ENCODE data around the gene DAPK3.
A peak's percentile ranks its signal among the peaks of the same experiment; 100 is the strongest.
"Not testable (repeated sequence)": the region's sequence is repeated elsewhere in the genome, so short reads cannot be mapped to it uniquely, and the experiment has no call there.

DAPK3 gene

DNA sequence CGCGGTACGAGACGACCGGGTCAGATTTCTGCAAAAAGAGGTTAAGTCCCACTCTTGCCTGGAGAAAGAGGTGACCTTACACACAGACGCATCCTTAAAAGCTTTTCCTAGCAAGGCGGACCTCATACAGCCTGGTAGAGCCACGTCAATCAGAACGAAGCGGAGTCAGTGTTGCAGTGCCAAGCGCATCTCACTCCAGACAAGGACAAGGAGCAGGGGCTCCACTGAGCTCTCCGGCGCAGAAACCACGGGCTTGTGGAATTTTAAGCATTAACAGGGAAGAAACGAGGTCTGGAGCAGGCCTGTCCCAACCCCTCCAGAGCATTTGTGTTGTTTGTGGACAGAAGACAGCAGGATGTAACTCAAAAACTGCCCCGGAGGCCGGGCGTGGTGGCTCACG lies 7.2 kb upstream of the DAPK3 start:
- no peak for DNase-seq (ENCODE audit: low read depth)

DNA sequence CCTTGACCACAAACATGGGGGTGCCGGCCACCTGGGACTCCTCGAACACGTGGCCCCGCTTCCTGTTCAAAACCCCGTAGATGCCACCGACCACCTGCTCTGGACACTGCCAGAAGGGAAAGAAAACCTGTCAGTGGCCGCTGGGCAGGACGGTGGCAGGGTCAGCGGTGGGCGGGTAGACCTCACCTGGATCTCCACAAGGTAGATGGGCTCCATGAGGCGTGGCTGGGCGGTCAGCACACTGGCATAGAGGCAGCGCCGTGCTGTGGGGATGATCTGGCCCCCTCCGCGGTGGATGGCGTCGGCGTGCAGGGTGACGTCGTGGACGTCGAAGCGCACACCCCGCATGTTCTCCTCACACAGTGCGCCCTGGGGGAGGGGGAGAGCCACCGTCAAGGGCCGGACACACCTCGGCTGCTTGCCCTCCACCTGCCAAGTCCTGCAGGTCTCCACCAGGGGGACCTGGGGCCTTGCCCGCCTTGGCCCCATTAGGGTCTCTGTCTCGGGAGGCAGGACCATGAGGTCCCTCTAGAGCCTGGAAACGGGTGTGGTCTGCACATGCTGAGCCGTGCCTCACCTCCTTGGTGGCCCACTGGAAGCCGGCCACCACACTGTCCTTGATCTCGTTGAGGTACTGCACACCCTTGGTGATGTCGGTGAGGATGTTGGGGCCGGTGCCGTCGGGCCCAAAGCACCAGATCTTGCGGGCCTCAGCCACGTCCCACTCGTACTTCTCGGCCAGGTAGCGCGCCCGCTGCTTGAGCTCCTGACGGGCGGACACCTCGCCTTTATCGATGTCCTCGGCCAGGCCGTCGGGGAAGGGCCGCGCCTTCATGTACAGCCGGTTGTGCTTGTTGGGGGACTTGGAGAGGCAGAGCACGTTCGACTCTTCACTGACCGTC lies 6.6 kb upstream of the DAPK3 start:
- DNase-seq (ENCODE audit: low read depth), result no peak

GRCh38 chr19:3976495-3977241 lies 5.8 kb upstream of the DAPK3 start:
- no peak for DNase-seq (ENCODE audit: low read depth)

- DNase-seq (ENCODE audit: low read depth), result no peak
Observed at GRCh38 chr19:3975637-3976087, 4.8 kb upstream of the DAPK3 start.

DNA sequence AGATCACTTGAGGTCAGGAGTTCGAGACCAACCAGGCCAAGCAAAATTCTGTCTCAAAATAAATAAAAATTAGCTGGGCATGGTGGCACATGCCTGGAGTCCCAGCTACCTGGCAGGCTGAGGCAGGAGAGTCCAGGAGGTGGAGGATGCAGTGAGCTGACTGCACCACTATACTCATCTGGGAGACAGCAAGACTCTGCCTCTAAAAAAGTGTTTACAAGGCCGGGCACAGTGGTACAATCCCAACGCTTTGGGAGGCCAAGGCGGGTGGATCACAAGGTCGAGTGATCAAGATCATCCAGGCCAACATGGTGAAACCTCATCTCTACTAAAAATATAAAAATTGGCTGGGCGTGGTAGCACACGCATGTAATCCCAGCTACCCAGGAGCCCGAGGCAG lies 4.2 kb upstream of the DAPK3 start:
- no peak for DNase-seq (ENCODE audit: low read depth)

- no peak for DNase-seq (ENCODE audit: low read depth)
Observed at GRCh38 chr19:3970313-3970807, 539 bp downstream of the DAPK3 start.

GRCh38 chr19:3969435-3970312 lies 1.2 kb downstream of the DAPK3 start:
- no peak for DNase-seq (ENCODE audit: low read depth)

- peak; percentile 99 for DNase-seq (ENCODE audit: low read depth)
Observed at GRCh38 chr19:3968556-3969434, 2.1 kb downstream of the DAPK3 start.

DNA sequence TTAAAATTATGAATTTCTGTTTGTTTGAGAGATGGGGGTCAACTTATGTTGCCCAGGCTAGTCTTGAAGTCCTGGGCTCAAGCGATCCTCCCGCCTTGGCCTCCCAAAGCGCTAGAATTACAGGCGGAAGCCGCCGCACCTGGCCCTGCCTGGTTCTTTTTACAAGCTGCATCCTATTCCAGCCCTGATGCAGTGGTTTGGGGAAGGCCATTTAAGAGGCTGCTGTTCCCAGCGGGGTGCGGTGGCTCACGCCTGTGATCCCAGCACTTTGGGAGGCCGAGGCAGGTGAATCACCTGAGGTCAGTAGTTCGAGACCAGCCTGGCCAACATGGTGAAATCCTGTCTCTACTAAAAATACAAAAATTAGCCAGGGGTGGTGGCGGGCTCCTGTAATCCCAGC lies 2.9 kb downstream of the DAPK3 start:
- not testable (repeated sequence) for DNase-seq (ENCODE audit: low read depth)

- no peak for DNase-seq (ENCODE audit: low read depth)
Observed at GRCh38 chr19:3966051-3967017, 4.6 kb downstream of the DAPK3 start.

- no peak for DNase-seq (ENCODE audit: low read depth)
Observed at GRCh38 chr19:3964256-3965194, 6.4 kb downstream of the DAPK3 start.

GRCh38 chr19:3963458-3964255 lies 7.2 kb downstream of the DAPK3 start:
- no peak for DNase-seq (ENCODE audit: low read depth)

- DNase-seq (ENCODE audit: low read depth), result no peak
Observed at GRCh38 chr19:3961007-3961406, 9.9 kb downstream of the DAPK3 start.

- no peak for DNase-seq (ENCODE audit: low read depth)
Observed at GRCh38 chr19:3959766-3960131, 11.2 kb downstream of the DAPK3 start.

DNA sequence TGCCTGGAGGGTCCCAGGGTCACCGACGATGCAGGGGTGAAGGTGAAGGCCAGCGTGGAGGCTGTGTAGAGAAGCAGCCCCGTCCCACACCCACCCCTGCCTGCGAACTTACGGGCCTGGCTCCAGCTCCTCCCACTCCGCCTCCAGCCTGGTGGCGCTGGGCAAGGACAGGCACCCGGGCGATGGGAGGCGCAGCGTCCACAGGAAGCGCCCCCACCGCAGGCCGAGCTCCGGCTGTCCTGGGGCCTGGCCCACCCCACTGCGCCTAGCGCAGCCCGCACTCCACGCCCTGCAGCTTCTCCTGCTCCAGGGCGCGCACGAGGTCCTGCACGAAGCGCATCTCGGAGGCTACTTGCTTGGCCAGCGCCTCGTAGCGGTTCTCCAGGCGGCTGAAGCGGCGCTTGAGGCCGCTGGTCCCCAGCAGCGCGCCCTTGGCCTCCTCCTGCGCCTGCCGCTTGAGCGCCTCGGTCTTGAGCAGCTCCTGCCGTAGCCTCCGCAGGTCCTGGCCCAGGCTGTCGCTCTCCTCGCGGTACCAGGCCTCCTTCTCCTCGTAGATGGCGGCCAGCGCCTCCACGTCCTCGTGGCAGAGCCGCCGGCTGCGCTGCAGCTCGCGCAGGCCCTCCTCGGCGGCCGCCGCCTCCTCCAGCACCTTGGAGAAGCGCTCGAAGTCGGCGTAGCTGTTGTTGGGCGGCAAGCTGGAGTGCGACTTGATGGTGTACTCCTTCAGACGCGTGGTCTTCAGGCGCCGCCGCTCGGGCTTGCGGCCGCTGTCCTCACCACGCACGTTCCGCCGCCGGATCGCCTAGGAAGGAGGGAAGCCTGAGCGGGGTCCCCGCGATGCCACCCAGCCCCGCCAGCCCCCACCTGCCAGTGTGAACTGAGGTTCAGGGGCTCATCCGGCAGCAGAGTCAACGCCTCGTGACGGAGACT lies 11.8 kb downstream of the DAPK3 start:
- no peak for DNase-seq (ENCODE audit: low read depth)

- DNase-seq (ENCODE audit: low read depth), result no peak
Observed at GRCh38 chr19:3955688-3956087, 15.2 kb downstream of the DAPK3 start.

- not testable (repeated sequence) for DNase-seq (ENCODE audit: low read depth)
Observed at GRCh38 chr19:3955276-3955675, 15.6 kb downstream of the DAPK3 start.

Measured in fibroblast of the conjunctiva (primary cell).